KMS-11 (cell line): ENCODE measurements around the gene SLC6A17.

Source experiments
- H2AFZ ChIP-seq: fragments of 200-600 bp; sonication (generic); 2 replicates; pipeline ENCODE4 v1.6.1; 2016; ENCODE audit warnings: antibody characterized with exemption, mixed run types, low read depth
- H3K27ac ChIP-seq: fragments of 200-600 bp; sonication (generic); 2 replicates; pipeline ENCODE4 v1.6.1; 2016; ENCODE audit warnings: mild to moderate bottlenecking, mixed run types
- H3K27me3 ChIP-seq: fragments of 200-600 bp; sonication (generic); 2 replicates; pipeline ENCODE4 v1.6.1; 2017; ENCODE audit warnings: mild to moderate bottlenecking, low read depth, mixed run types, moderate library complexity; ENCODE audit not compliant: insufficient read depth
- H3K36me3 ChIP-seq: fragments of 200-600 bp; sonication (generic); 2 replicates; pipeline ENCODE4 v1.6.1; 2017; ENCODE audit warnings: mild to moderate bottlenecking, mixed run types; ENCODE audit not compliant: insufficient read depth
- H3K4me1 ChIP-seq: fragments of 200-600 bp; sonication (generic); 2 replicates; pipeline ENCODE4 v1.6.1; 2016; ENCODE audit warnings: mild to moderate bottlenecking, low read depth, mixed run types; ENCODE audit not compliant: poor library complexity, severe bottlenecking
- H3K4me2 ChIP-seq: fragments of 200-600 bp; sonication (generic); 2 replicates; pipeline ENCODE4 v1.7.0; 2016; ENCODE audit warnings: mild to moderate bottlenecking, mixed run types
- H3K4me3 ChIP-seq: fragments of 200-600 bp; sonication (generic); IDR thresholded peaks from 2 replicates; pipeline ENCODE4 v1.6.1; 2017; ENCODE audit warnings: low read depth, low read length, mixed read lengths; ENCODE audit not compliant: insufficient read depth
- H3K79me2 ChIP-seq: fragments of 200-600 bp; sonication (generic); 2 replicates; pipeline ENCODE4 v1.6.1; 2016; ENCODE audit warnings: low read depth, mixed run types; ENCODE audit not compliant: insufficient read depth
- H3K9ac ChIP-seq: fragments of 200-600 bp; sonication (generic); 2 replicates; pipeline ENCODE4 v1.6.1; 2016; ENCODE audit warnings: mild to moderate bottlenecking, mixed run types
- H4K20me1 ChIP-seq: fragments of 200-600 bp; sonication (generic); 2 replicates; pipeline ENCODE4 v1.6.1; 2016; ENCODE audit warnings: mild to moderate bottlenecking, mixed run types; ENCODE audit not compliant: insufficient read depth
- TF ChIP-seq, protein P1 (sequence below): fragments of 200-600 bp; sonication (generic); conservative IDR thresholded peaks from 2 replicates; pipeline ENCODE4 v1.6.1; 2017; ENCODE audit warnings: low read depth, mild to moderate bottlenecking, antibody characterized with exemption, low read length, moderate library complexity, mixed read lengths

SLC6A17 gene

GRCh38 chr1:110111081-110111480, 39.2 kb upstream of the SLC6A17 start:
- peaks cover 35% of the 10 kb centered on the region for H3K27me3 ChIP-seq
- no peak overlapping the region for H3K4me2 ChIP-seq
- no peaks in the 10 kb centered on the region for H3K79me2 ChIP-seq
- H3K4me1 ChIP-seq: no peaks in the 10 kb centered on the region
- no peak overlapping the region for H2AFZ ChIP-seq
- H3K9ac ChIP-seq: no peak overlapping the region
- TF ChIP-seq, protein P1, sequence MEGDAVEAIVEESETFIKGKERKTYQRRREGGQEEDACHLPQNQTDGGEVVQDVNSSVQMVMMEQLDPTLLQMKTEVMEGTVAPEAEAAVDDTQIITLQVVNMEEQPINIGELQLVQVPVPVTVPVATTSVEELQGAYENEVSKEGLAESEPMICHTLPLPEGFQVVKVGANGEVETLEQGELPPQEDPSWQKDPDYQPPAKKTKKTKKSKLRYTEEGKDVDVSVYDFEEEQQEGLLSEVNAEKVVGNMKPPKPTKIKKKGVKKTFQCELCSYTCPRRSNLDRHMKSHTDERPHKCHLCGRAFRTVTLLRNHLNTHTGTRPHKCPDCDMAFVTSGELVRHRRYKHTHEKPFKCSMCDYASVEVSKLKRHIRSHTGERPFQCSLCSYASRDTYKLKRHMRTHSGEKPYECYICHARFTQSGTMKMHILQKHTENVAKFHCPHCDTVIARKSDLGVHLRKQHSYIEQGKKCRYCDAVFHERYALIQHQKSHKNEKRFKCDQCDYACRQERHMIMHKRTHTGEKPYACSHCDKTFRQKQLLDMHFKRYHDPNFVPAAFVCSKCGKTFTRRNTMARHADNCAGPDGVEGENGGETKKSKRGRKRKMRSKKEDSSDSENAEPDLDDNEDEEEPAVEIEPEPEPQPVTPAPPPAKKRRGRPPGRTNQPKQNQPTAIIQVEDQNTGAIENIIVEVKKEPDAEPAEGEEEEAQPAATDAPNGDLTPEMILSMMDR: no peak
- no peaks in the 10 kb centered on the region for H3K36me3 ChIP-seq
- H3K4me3 ChIP-seq: no peak overlapping the region
- no peaks in the 10 kb centered on the region for H4K20me1 ChIP-seq
- no peak overlapping the region for H3K27ac ChIP-seq

DNA sequence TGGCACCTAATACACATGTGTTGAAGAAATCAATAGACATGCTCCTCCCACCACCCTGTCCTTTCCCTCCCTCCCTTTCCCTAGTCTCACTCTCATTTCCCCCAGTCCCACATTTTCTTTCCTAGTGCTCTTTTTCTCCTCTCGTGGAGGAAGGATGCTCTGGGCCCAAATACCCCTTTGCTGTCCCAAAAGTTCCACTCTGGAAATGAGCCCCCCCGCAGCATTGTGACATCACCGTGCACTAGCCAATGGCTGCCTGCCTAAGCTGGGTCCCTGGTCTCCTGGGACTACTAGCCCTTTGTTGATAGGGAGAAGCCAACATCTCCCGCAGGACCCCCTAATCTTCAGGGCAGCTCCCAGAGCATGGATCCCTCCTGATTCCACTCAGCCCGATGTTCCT, 38.2 kb upstream of the SLC6A17 start, which contains the start of gene UBL4B:
TSS of gene UBL4B (plus strand) at position 301 of the 400 bp plus-strand sequence. CDS start at position 393, 92 bp downstream.
- H3K4me1 ChIP-seq: no peaks in the 10 kb centered on the region
- H3K36me3 ChIP-seq: no peaks in the 10 kb centered on the region
- H2AFZ ChIP-seq: no peak within 1 kb of the TSS
- TF ChIP-seq, protein P1: no peak
- H3K27me3 ChIP-seq: peaks cover 35% of the 10 kb centered on the region
- no peak within 1 kb of the TSS for H3K27ac ChIP-seq
- H3K9ac ChIP-seq: no peak within 1 kb of the TSS
- no peaks in the 10 kb centered on the region for H3K79me2 ChIP-seq
- H4K20me1 ChIP-seq: no peaks in the 10 kb centered on the region
- no peak within 1 kb of the TSS for H3K4me3 ChIP-seq
- H3K4me2 ChIP-seq: no peak within 1 kb of the TSS

DNA sequence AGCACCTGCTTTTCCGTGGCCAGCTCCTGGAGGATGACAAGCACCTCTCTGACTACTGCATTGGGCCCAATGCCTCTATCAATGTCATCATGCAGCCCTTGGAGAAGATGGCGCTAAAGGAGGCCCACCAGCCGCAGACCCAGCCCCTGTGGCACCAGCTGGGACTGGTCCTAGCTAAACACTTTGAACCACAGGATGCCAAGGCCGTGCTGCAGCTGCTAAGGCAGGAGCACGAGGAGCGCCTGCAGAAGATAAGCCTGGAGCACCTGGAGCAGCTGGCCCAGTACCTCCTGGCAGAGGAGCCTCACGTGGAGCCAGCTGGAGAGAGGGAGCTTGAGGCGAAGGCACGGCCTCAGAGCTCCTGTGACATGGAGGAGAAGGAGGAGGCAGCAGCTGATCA, 37.6 kb upstream of the SLC6A17 start:
- H3K4me3 ChIP-seq: no peak overlapping the region
- no peak overlapping the region for H3K4me2 ChIP-seq
- H3K27me3 ChIP-seq: peaks cover 35% of the 10 kb centered on the region
- no peak overlapping the region for H2AFZ ChIP-seq
- H3K36me3 ChIP-seq: no peaks in the 10 kb centered on the region
- no peaks in the 10 kb centered on the region for H3K4me1 ChIP-seq
- H3K27ac ChIP-seq: no peak overlapping the region
- H4K20me1 ChIP-seq: no peaks in the 10 kb centered on the region
- H3K9ac ChIP-seq: no peak overlapping the region
- H3K79me2 ChIP-seq: no peaks in the 10 kb centered on the region
- TF ChIP-seq, protein P1: no peak

DNA sequence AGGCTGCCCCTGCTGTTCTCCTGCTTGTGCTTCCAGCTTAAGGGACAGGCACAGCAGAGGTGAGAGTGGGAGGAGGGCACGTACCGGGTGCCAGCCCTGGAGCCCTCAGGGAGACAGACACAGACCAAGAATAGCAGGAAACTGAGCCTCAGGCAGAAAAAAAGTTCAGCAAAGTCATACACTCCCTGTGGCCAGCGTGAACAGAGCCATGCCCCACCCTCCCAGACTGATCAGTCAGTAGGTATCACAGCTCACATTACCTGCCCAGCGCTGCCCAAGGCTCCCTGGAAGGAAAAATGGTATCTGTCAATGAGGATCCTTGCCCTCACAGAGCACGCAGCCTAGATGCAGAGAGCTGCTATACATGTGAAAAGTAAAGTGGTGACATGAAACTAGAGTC, 36.7 kb upstream of the SLC6A17 start:
- no peak overlapping the region for H2AFZ ChIP-seq
- H3K27me3 ChIP-seq: peaks cover 35% of the 10 kb centered on the region
- no peak overlapping the region for H3K27ac ChIP-seq
- no peak overlapping the region for H3K4me2 ChIP-seq
- H4K20me1 ChIP-seq: no peaks in the 10 kb centered on the region
- no peak overlapping the region for H3K9ac ChIP-seq
- no peaks in the 10 kb centered on the region for H3K4me1 ChIP-seq
- TF ChIP-seq, protein P1: no peak
- H3K36me3 ChIP-seq: no peaks in the 10 kb centered on the region
- H3K79me2 ChIP-seq: no peaks in the 10 kb centered on the region
- no peak overlapping the region for H3K4me3 ChIP-seq
